HG02884 (cell line): Measurements from ENCODE around the gene ATP11C.
"Not testable (repeated sequence)": the region's sequence is repeated elsewhere in the genome, so short reads cannot be mapped to it uniquely, and the experiment has no call there.

ENCODE experiments used
- ATAC-seq: cut with Tn5 transposase; IDR thresholded peaks from one replicate; pipeline ENCODE4 v1.9.1; 2021; ENCODE audit warnings: mild to moderate bottlenecking, moderate library complexity; ENCODE audit not compliant: unreplicated experiment

ATP11C gene

DNA sequence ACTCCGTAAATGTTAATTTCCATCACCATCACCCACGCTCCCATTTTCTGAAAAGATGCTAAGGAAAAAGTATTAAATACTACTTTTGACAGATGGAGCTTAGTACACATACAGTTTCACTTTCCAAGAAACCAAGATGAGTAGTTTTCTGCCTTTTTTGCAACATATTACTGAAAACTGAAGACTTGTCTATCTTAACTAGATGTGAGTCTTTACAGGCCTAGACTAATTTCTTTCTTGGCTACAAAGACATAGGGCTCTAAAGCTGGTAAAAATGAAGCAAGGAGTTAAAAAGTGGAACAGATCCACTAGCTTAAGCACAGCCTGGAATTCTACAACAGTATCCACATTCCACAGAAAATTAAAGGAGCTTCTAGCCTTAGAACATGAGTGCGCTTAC is 68.2 kb downstream of the ATP11C start:
- no peak for ATAC-seq

DNA sequence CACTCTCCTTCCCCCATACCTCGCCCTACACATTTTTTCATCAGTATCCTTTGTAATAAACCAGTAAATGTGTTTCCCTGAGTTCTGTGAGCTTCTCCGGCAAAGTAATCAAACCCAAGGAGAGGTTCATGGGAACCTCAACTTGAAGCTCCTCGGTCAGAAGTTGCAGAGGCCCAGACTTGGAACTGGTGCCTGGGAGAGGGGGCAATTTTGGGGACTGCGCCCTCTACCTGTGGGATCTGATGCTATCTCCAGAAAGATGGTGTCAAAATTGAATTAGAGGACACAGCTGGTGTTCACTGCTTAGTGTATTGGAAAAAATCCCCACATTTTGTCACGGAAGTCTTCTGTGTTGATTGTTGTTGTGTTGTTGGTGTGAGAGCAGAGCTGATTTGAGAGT is 70.6 kb downstream of the ATP11C start:
- no peak for ATAC-seq

- not testable (repeated sequence) for ATAC-seq
Observed at GRCh38 chrX:139856826-139857225, 76.0 kb downstream of the ATP11C start.

DNA sequence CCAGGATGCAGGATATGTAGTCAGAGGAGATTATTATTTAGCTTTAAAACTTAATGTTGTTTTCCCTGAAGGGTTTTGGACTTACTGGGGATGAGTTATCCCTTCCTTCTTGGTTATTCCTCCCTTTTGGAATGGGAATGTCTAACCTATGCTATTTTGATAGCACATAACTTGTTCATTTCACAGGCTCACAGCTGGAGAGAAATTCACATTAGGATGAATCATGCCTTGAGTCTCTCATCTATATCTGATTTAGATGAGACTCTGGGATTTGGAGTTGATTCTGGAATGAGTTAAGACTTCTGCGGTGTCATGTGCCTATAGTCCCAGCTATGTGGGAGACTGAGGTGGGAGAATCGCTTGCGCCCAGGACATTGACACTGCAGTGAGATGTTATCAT is 81.1 kb downstream of the ATP11C start:
- ATAC-seq, result no peak

GRCh38 chrX:139850968-139851367 is 81.9 kb downstream of the ATP11C start:
- ATAC-seq, result no peak

- no peak for ATAC-seq
Observed at GRCh38 chrX:139844884-139845283, 88.0 kb downstream of the ATP11C start.

DNA sequence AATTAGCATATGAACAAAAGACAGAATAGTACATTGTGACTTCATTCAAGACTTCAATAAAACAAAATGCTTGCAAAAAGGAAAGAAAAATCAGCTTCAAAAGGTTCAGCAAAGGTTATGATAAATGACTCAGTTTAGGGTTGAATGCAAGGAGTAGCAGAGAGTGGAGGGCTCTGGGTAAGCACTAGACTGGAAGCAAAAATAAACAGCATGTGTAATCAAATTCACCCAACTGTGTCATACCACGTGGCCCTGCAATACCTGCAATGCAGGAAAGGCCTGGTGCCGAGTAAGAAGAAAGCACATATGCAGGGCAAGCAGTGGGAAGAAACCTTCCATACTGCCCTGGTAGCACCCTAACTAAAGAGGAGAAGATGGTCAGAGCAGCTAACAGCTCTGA is 88.7 kb downstream of the ATP11C start:
- ATAC-seq, result peak; percentile 91

GRCh38 chrX:139842326-139843185 is 90.3 kb downstream of the ATP11C start:
- ATAC-seq, result no peak

GRCh38 chrX:139836335-139836734 is 96.5 kb downstream of the ATP11C start:
- not testable (repeated sequence) for ATAC-seq

DNA sequence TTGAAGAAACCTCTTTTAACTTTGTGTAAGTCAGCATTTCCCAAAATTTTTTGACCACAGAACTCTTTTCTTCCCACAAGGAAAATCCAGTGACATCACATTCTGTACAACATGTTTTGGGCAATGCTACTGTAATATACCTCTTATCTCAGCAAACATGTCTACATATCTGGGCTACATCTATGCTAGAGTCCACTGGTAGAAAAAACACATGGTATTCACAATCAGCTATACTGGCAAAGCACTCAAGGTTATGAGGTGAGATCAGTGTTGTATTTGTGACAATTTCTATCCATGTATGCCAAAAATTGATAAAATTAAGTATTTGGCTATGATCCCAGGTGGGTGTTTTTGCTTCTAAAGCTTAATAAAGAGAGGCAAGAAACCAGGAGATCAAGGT is 98.0 kb downstream of the ATP11C start:
- ATAC-seq, result no peak

DNA sequence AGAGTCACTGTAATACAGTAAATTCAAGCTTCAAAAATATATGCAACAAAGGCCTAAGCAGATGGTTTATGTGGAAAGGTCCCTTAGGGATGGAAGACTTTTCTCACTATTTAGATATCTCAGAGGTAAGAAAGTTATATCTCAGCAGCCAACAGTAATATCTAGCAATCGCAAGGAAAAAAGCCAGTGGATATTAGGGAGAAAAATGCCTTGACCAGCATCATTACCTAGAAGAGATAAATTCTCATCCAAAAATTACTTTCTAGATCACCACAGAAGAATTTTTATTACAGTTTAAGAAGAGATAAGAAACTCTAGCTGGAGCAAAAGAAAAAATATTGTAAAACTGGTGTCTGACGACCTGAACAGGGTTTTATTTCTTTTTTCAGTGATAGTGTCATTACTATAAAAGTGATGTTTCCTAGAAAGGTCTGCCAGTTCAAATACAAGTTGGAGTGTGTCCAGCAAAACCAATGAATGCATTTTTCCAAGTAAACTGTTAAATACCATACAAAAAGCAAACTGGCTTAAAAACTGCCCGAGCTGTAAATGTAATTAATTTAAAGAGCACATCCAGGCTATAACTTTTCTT is 100.0 kb downstream of the ATP11C start:
- ATAC-seq, result no peak

DNA sequence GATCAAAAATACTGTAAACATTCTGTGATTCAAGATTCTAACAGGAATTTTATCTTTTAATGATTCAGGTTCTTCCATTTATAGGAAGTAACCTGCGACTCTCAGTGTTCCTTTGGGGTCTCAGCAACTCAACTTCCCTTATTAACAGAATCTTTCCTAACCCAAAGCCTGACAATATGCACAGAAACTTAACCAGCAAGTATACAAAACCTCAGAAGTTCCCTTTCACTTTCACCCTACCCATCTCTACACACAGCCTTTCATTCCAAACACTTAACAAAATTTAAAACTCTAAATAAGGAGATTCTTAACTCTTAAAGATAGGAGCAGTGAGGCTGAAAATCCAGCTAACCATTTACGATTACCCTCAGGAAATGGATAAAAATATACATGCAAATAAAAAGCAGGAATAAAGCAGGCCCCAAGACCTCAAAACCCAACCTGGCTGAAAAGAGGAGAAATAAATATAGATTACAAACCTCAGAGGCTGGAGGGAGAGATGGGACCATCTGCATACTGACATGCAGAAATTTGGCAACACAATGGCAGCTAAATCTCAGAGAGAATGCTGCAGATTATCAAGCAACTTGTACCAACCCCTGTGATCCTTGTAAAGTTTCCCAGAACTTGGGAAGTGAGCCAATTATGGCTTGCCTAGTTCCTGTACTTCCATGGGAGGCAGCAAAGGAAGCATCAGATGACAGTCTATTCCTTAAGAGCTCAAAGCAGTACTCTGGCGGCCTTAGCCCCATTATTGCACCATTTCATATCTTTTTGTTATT is 101.0 kb downstream of the ATP11C start:
- ATAC-seq, result peak; percentile 71

DNA sequence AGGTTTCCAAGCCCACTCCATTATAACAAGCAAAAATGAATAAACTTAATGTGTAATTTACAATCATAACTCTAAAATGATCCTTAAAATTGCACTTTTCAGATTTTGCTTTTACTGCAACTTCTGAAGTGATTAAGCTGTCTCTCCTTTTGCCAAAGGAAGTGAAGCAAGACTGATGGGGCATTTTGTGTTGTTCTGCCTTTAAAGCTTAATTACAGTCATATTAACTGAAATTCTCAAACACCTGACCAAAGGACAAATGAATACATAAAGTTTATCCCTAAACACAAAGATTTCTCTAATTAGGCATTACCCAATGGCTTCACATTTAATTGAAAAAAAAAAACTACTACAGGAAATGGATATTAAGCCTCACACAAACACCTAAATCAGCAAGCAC is 101.8 kb downstream of the ATP11C start:
- no peak for ATAC-seq

DNA sequence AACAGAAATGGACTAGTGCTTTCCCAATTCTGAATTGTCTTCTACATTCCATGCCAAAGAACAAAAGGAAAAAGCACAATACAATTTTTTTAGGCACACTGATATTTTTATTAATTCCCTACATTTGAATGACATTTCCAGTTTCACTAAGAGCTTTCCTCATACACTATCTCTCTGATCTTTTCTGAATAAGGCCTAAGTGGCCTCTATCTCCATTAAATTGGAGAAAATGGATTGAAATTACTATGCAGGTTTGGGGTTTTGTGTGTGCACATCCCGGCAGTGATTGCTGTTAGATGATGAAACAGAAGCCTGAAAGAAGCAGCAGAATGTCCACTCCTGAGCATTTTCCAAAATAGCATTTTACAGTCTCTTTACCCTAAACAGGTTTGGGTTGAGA is 104.0 kb downstream of the ATP11C start:
- ATAC-seq, result no peak

GRCh38 chrX:139828033-139828432 is 104.8 kb downstream of the ATP11C start:
- ATAC-seq, result no peak

DNA sequence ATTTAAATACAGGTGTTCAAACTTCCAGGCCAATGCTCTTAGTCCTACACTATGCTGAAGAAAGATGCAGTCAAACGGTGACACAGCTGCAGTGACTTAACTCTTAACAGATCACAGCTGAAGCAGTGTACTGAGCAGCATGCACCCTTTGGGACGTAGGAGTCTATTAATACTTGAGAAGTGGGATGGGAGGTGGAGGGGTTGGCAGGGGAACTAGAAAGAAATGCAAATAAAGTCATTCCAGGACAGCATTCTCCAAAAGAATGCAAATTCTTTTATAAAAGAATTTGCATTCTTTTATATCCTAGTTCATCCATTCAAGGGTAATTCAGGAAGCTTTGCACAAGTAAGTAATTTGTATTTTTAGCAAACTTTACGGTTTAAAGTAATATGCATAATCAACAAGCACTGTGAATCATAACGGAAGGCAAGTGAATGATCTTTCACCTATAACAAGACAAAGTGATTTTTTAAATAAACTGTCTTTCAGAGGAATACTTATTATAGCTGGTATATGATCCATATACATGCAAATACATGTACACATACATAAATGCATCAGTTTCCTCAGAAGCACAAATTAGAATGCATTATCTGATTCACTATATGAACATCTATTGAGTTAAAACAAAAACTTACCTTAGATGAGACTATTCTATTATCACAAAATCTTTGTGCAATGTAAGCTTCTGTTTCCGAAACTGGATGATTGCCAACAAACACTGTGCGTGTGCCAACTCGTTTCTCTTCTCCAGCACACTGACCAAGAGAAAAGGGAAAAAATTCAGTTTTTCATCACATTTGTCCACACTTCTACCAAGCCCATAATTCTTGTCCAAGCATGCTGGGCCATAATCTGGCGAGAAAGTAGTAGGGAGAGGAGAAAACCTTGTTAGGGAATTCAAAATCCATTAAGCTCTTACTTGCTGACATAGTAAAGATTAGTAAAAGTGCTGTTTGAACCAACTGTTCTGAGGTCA is 106.5 kb downstream of the ATP11C start:
- peak; percentile 69 for ATAC-seq

GRCh38 chrX:139825618-139826017 is 107.2 kb downstream of the ATP11C start:
- ATAC-seq, result peak; percentile 30

- ATAC-seq, result no peak
Observed at GRCh38 chrX:139823806-139824205, 109.0 kb downstream of the ATP11C start.

DNA sequence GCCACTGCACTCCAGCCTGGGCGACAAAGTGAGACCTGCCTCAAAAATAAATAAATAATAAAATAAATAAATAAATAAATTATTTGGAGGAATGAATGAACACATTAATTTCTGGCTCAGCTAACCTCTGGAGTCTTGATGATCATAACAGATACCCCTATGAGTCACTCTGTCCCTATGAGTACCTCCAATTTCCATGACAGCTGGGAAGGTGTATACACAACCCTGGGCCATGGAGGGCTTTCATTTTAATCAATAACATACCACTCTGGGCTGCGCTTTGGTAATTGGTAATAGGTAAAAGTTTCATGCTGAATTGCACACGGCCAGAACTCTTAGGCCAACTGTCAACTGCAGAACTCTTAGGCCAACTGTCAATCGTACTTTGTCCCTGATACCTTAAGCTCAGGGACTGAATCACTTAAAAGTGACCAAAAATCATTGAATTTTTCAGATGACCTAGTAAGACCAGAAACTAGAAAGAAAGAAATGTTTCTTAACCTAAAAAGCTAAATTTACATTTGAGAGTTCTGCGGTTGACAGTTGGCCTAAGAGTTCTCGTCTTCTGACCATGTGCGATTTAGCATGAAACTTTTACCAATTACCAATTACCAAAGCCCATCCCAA is 112.4 kb downstream of the ATP11C start:
- no peak for ATAC-seq

DNA sequence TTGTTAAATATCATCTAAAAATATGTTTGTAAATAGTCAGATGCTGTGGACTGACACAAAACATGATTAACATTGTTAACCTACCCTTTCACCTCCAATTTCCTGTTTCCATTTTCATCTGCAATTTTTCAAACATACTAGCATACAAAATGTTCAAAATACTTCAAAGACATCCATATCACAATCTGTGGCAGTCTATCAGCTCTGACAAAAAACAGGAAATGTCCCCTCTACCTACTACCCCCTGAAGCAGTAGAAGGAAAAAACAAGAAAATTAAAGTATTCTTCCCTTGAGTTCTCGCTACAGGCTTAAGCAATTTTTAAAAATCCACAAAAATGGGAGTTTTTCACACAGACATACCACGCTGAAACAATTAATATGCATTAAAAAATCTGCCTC is 116.6 kb downstream of the ATP11C start:
- no peak for ATAC-seq
